Stimulated activated CD4-positive, alpha-beta T cell treated with anti-CD3 and anti-CD28 coated beads, Interleukin-15, amount 100 ng/mL, for 48 hours (primary cell): ENCODE results near the gene NELL2.
"Not testable (repeated sequence)": the region's sequence is repeated elsewhere in the genome, so short reads cannot be mapped to it uniquely, and the experiment has no call there.

Source experiments
- DNase-seq, 2 donors: peaks; one replicate each; pipeline ENCODE4 v3.0.0-alpha.2; 2020; ENCODE audit warnings: low read depth in 2 of 2

NELL2 gene

DNA sequence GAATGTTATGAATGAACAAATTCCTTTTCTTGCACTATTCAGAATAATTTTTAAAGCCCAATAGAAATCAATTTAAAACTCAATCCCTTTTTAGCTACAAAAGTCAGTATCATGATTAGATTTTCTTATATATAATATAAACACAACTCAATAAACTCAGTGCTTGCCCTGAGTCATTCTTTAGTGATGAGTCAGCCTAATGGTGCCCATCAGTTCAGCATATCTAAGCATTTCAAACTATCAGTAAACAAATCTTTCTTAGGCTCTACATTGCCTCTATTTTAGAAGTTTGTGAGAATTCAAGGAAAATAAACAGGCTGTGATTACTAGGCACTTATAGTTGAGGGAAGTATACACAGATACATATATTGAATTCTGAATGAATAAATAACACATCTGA is 179.6 kb downstream of the NELL2 start:
- no peak for DNase-seq

DNA sequence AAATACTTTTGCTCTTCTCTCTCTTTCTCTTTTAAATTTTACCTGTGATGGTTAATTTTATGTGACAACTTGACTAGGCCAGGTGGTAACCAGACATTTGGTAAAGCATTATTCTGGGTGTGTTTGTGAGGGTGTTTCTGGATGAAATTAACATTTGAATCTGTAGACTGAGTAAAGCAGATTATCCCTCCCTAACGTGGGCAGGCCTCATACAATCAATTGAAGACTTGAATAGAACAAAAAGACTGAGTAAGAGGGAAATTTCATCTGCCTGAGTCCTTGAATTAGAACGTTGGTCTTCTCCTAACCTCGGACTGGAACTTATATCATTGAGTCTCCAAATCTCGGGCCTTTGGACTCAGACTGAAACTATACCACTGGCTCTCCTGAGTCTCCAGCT is 182.1 kb downstream of the NELL2 start:
- DNase-seq = no peak

DNA sequence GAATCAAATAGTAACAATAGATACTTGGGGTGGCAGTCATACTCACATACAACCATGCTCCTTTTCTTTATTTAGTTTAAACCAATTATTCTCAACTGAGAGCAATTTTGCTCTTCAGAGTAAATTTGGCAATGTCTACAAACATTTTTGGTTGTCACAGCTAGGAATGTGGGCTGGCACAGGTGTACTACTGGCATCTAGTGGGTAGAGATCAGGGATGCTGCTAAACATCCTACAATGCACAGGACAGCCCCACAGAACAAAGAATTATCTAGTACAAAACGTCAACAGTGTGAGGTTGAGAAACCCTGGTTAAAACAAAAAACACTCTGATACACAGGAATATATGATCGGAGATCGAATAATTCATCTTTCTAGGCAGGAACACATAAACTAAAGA is 186.5 kb downstream of the NELL2 start:
- no peak for DNase-seq

DNA sequence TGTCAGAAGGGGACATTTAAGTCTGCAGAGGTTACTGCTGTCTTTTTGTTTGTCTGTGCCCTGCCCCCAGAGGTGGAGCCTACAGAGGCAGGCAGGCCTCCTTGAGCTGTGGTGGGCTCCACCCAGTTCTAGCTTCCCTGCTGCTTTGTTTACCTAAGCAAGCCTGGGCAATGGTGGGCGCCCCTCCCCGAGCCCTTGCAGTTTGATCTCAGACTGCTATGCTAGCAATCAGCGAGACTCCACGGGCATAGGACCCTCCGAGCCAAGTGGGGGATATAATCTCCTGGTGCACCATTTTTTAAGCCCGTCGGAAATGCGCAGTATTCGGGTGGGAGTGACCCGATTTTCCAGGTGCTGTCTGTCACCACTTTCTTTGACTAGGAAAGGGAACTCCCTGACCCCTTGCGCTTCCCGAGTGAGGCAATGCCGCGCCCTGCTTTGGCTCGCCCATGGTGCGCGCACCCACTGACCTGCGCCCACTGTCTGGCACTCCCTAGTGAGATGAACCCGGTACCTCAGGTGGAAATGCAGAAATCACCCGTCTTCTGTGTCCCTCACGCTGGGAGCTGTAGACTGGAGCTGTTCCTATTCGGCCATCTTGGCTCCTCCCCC is 189.2 kb downstream of the NELL2 start:
- DNase-seq = not testable (repeated sequence)

DNA sequence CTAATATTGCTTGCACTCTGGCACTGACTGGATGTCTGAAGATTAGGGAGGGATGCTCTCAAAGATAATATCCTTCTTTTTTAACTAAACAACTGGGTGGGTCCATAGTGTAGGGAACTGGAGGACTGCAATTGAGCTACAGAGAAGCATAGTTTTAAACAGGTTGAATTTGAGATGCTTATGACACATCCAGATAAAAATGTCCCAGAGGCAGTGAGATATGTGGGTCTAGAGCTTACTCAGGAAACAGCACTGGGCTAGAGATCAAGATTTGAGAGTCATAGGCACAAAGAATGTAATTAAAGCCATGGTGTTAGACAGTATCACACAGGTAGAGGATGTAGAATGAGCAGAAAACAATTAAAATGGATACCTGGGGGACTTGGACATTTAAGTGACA is 198.4 kb downstream of the NELL2 start:
- no peak for DNase-seq

DNA sequence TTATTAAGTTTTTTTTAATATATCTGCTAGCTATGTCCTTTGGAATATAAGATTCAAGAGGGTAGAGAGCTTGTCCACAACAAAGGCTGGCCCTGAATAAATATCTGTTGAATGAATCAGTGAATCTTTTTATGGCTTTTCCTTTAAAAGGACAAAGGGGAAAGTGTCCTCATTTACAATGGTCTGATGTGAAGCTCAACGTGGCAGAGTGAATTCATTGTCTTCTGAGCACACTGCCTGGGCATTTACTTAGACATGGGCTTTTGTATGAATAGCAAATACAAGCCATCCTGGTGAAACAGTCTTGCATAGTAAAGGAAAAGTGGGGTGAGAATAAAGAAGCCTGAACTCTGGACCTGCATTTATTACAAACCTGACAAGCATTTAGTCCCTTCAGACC is 201.2 kb downstream of the NELL2 start:
- no peak for DNase-seq

DNA sequence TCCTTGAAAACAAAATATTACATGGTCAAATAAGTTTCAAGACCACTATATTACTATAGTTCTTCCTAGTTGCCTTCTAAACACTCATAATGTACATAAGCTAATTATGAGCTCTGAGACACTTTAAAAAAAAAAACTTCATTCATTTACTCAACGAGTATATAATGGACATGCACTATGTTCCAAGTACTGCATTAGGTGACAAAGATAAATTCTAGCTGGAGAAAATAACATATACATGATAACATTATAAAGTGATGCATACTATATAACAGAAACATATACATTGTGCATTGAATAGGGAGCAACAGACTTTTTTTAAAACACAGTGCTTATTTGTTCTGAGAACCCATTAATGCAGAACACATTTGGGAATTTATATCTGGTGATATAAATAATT is 202.3 kb downstream of the NELL2 start:
- no peak for DNase-seq

DNA sequence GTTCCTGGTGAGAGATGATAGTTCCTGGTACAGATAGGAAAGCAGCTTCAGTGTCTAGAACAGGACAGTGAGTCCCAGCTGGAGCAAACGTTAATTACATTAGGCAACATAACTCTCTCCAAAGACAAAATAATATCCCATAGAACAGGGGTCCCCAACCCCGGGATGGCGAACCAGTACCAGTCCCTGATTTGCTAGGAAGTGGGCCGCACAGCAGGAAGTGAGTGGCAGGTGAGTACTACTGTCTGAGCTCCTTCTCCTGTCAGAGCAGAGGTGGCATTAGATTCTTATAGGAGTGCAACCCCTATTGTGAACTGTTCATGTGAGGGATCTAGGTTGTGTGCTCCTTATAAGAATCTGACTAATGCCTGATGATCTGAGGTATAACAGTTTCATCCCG is 204.1 kb downstream of the NELL2 start:
- DNase-seq = no peak

DNA sequence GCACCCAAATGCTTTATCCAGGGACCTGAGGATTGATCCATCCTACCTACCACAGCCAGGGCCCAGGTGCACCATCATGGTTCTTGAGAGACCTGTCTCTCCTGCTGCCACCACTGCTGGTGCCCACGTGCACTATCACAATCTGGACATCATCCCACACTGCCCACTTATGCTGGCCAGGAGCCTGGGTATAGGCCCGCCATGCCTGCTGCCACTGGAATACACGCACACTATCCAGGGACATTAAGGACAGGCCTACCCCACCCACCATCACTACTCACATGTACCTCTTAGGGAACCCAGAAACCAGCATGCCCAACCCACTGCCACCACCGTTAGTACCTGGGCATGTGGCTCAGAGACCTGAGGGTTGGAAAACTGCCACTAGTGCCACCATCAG is 207.7 kb downstream of the NELL2 start:
- DNase-seq = no peak

DNA sequence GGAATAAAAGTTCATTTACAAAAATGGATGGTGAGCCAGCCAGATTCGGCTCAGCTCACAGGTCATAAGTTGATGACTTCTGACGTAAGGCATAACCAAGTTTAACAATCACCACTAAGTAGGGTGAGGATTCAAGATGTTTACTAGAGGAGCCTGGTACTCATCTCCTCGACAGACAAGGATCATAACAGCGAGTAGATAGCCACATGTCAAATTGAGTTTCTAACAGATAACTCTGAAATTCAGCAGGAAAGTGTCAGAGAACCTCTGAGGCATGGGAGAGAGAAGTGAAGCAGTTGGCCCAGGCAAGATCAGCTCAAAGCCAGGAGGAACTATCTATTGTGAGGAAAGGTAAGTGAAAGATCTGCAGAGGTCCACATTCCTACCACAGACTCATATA is 208.7 kb downstream of the NELL2 start:
- DNase-seq = no peak

DNA sequence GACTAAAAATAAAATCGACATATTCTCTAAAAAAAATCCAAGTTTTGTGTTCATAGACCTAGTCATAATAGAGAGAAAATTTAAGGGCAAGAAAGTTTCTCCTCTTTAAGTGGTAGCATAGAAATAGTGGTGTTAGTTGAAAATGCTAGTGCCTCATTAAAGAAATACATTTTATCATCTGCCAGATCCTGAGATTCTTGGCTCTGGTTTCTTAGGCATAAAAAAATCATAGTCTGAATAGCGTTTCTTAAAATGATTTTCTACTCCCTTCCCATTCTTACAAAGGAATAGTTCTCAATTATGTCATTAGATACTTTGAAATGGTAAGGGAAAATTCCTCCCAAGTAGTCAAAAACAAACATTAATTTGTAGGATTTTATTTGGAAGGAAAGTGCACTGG is 212.8 kb downstream of the NELL2 start:
- DNase-seq = no peak

DNA sequence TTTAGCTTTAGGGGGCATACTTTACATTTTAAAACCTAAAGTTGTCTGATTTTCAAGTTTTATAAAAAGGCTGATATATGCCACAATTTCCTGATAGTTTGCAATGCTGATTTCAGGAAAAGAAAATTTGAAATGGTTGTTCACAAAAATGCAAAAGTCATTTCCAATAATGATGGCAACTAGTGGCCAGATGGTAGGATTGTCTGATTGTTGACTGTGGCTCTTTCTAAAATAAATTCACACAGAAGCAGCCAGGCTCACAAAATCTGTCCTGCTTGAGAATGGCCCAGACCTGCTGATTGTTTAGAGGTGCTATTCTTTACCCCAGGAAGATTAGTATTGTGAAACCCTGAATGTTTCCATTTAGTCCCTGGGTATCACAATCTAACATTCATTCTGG is 220.3 kb downstream of the NELL2 start:
- no peak for DNase-seq

DNA sequence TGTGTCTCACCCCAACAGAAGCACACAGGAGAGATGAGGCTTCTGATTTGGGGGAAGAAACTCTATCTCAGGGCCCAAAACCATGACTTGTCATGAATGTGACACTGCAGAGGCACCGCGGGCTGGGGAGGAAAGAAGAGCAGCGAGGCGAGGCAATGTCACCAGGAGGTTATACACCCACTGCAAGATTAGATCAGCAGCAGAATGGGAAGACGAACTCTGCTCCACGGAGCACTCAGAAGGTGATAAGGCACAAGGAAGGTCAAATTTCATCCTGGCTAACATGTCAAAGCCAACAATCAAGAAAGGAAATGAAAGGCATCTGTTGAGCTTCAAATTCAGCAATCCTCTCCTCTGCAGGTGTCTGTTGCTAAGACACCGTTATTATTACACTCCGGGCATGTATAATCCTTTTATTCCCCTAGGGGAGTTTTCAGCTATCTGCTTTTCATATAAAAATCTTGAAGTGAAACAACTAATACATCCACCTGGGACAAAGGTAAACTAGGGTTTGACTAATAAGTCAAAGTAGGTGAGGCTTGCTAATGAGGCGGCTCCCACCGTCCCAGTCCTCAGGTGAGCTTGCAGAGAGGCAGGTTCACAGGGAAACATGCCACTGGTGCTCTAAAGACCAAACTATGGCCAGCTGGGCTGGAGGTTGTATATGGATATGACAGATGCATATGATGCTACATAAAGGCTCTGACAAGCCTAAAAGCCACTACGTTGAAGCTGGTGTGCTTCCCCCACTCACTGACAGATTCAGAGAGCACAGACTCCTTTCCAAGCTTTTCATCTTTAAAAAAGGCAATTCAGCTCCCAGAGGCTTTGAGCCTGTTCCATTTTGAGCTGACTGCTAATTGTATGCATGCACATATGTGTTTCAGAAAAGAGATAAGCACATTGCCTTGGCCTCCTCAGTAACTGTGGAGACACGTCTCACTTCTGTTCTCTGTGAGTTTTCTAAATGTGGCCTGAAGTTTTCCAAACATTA is 221.2 kb downstream of the NELL2 start:
- no peak for DNase-seq

DNA sequence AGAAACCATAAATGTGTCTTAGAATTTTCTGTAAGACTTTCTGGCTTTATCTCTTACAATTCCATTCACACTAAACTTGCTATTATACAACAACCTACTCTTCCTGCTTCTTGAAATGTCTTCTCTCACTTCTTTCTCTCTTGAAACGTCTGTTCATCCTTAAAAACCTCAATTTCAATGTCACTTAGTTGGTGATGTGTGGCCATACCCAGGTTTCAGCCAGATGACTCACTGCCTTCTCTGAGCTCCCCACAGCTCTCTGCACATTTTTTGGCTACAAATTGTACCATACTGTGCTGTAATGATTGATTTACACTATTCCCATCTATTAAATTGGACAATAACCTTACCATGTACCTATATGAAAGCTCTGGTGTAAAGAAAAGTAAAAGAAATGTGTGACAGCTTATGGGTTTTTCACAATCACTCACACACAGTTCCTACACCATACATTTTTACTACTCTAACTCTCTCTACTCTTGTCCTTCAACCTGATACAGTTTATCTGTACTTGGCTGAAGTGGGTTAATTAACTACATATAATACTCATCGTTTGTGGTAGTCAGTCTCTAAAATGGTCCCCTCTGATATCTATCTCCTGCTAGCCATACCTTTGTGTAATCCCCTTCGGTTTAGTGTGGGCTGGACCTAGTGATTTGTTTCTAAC is 222.1 kb downstream of the NELL2 start:
- no peak for DNase-seq

DNA sequence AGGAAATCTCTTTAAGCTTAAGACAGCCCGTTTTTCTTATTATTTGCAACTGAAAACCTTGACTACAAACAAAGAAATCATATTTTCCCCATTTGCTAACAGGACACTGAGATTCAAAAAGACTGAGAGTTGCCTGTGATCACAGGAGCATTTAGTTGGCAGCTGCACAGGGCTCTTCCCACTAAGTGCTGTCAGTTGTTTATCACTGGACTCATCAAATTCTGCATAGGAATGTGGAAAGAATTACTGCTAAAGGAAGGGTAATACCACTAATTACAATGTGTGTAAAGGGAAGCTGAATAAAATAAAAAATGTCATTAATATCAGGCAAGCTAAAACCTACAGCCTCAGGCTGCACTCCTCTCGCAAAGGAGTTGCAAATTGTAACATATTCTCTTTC is 226.4 kb downstream of the NELL2 start:
- DNase-seq = no peak

DNA sequence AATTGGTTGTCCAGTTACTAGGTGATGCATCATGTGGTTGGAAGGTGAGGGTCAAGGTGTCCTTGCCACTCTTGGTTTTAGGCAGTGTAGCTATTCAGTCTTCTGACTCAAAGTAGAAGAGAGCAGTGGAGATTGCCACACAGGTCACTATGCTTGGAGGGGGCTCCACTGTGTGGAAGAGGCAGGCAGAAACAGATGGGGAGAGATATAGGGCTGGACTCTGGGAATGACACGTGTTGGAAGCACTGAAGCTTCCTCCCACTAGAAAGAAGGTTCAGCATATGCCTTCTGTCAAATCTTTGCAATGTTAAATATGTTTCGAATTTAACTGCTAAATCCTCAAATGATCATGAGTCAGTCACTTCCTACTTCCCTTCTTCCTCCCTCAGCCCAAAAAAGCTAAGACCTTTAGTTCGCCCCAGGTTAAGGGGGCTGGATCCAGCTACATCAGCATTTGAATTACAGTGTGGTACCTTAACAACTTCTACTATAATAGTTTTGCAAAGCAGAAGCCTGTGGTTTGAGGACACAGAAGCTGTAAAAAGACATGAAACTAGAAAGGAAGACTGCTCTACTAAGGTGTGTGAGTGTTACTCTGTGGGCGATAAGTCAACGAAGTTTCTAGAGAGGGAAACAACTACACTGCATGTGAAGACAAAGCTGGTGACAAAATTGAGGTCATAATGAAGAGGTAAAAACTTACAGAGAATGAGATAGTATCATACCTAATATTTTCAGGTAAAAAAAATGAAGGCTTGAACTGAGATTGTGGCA is 228.0 kb downstream of the NELL2 start:
- DNase-seq = no peak

DNA sequence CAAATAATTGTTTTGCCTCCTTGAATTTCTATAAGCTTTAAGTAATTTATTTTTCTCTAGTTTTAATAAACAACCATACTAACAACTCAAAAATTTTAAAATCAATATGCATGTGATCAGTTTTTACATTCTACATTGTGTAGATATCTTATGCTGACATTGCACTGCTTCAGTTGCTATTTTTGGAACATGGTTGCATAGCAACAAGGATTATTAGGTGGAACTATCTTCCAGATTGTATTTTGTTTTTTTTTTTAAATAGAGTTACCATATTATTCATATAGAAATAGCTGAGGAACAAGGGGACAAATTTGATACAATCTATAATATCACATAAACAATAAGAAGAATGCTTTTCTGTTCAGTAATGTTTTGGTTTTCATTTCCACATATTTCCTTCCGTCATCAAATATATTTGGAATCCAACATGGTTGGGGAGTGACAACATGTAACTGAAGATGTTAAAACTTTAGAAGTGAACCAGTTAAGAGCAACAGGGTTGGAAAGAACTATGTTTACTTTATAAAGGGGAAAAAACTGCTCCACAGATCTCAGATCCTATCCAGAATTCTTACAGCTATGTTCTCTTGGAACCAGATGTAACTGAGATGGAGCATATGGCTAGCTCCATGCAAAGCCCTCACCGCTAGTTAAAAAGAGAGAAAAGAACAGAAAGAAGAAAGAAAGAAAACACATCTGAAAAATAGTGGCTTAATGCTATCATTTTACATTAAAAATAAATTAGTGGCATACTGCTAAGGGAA is 235.5 kb downstream of the NELL2 start:
- DNase-seq = no peak

DNA sequence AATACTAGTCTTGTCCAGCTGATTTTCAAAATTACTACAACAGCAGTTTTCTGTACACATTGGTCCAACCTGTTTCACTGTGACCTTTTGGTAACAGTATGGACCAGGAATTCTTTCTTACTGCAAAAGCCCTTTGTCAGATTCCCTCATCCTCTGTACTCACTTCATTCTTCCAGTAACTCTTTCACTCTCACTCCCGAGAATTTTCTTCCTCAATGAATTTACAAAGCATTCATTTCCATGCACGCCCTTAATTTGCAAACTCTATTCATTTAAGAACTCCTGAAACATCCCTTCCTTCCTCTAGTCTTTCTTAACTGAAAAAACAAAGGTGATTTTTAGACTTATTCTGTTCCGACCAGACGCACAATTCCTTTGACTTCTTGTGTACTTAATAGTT is 238.2 kb downstream of the NELL2 start:
- no peak for DNase-seq

DNA sequence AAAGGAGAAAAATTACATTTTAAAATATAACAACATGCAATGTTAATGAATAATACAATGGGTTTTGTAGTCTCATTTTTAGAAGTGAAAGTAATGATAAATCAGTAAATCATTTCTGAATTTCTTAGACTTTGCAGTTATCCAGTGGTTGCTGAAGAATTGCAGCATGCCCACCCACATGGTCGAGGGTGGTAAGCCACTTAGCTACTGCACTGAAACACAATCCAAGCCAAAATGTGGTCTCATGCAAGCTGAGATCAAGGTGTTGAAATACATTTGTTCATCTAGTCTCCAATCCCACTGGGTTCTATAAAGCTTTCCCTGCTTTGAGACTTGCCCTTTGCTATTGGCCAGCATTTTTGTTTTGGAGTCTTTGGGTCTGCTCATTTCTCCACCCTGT is 247.9 kb downstream of the NELL2 start:
- no peak for DNase-seq

DNA sequence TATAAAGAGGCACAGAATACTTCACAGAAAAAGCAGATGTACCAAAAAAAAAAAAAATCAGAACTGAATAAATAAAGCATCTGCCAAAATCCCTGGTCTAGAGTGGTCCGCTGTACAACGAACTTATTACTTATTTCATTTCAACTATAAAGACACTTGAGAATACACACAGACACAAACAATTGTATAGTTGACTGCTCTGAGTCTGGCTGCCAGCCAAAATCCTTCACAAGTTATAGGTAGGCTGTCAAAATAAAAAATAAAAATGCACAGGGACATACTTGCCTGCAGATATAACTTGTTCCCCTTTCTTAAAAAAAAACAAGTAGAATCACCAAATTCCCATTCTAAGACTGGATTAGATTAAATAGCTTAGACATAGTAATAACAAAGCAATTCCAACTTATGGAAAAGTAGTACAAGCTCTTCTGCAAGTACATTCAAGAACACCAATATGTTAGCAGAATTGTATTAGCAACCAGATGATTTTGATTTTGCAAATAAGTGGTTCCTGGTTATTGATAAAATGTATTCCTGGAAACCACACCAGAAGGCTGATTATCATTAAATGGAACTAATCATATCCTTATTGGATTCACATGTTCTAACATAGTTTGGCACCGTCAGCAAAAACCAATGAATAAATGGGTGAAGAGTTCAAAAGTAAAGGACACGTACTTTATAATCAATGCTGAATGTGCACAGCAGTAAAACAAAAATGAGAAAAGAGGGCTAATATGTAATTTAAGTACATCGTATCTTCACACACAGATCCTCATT is 248.5 kb downstream of the NELL2 start:
- no peak for DNase-seq
